ENCODE measurements around the gene ZNF579.

ZNF579 gene

GRCh38 chr19:55613930-55614710, 33.5 kb upstream of the ZNF579 start:
- in situ Hi-C loops (cut with MboI; ENCODE audit: low pct_unique_long_range_greater_than_20kb, low sequenced_read_pairs, unreplicated experiment) = loop anchor here (25.0 kb wide), 1 partner anchor 1152 kb away; the partner anchor contains the start of genes CDC42EP5 and LENG9

GRCh38 chr19:55613396-55613795, 32.7 kb upstream of the ZNF579 start:
- in situ Hi-C loops (cut with MboI; ENCODE audit: low pct_unique_long_range_greater_than_20kb, low sequenced_read_pairs, unreplicated experiment) = loop anchor here (25.0 kb wide), 1 partner anchor 1151 kb away; the partner anchor contains the start of genes CDC42EP5 and LENG9
- no peak for TF ChIP-seq CTCF (IDR thresholded peaks at IDR 0.05; ENCODE audit: extremely low read depth, insufficient read depth, missing control alignments)
- DNase-seq (ENCODE audit: low spot score) = no peak

More at GRCh38 chr19:55613930-55614710, 33.5 kb upstream of the ZNF579 start:
- DNase-seq (ENCODE audit: low spot score) = no peak
- no peak for TF ChIP-seq CTCF (IDR thresholded peaks at IDR 0.05; ENCODE audit: extremely low read depth, insufficient read depth, missing control alignments)

GRCh38 chr19:55611983-55612645, 31.5 kb upstream of the ZNF579 start:
- DNase-seq (ENCODE audit: low spot score) = no peak
- in situ Hi-C loops (cut with MboI; ENCODE audit: low pct_unique_long_range_greater_than_20kb, low sequenced_read_pairs, unreplicated experiment) = loop anchor here (25.0 kb wide), 1 partner anchor 1150 kb away; the partner anchor contains the start of genes CDC42EP5 and LENG9
- TF ChIP-seq CTCF (IDR thresholded peaks at IDR 0.05; ENCODE audit: extremely low read depth, insufficient read depth, missing control alignments) = no peak

GRCh38 chr19:55611300-55611982, 30.8 kb upstream of the ZNF579 start:
- TF ChIP-seq CTCF (IDR thresholded peaks at IDR 0.05; ENCODE audit: extremely low read depth, insufficient read depth, missing control alignments) = no peak
- no peak for DNase-seq (ENCODE audit: low spot score)
- in situ Hi-C loops (cut with MboI; ENCODE audit: low pct_unique_long_range_greater_than_20kb, low sequenced_read_pairs, unreplicated experiment) = loop anchor here (25.0 kb wide), 1 partner anchor 1149 kb away; the partner anchor contains the start of genes CDC42EP5 and LENG9

- no peak for TF ChIP-seq CTCF (IDR thresholded peaks at IDR 0.05; ENCODE audit: extremely low read depth, insufficient read depth, missing control alignments)
- in situ Hi-C loops (cut with MboI; ENCODE audit: low pct_unique_long_range_greater_than_20kb, low sequenced_read_pairs, unreplicated experiment) = loop anchor here (25.0 kb wide), 1 partner anchor 1147 kb away; the partner anchor contains the start of genes CDC42EP5 and LENG9
Observed at GRCh38 chr19:55609326-55609725, 28.7 kb upstream of the ZNF579 start.

GRCh38 chr19:55606817-55607216, 26.2 kb upstream of the ZNF579 start:
- no peak for TF ChIP-seq CTCF (IDR thresholded peaks at IDR 0.05; ENCODE audit: extremely low read depth, insufficient read depth, missing control alignments)
- in situ Hi-C loops (cut with MboI; ENCODE audit: low pct_unique_long_range_greater_than_20kb, low sequenced_read_pairs, unreplicated experiment) = loop anchor here (25.0 kb wide), 1 partner anchor 1145 kb away; the partner anchor contains the start of genes CDC42EP5 and LENG9
- DNase-seq (ENCODE audit: low spot score) = no peak

More at GRCh38 chr19:55609326-55609725, 28.7 kb upstream of the ZNF579 start:
- no peak for DNase-seq (ENCODE audit: low spot score)

Data from GM13977 (cell line).